AG09309 (cell line): ENCODE data around the gene CLP1.

Source experiments
- DNase-seq: peaks from one replicate; pipeline ENCODE4 v3.0.0-alpha.2; 2010; ENCODE audit warnings: low read depth
- H3K4me3 ChIP-seq: 2 replicates; pipeline ENCODE4 v1.5.1; 2011; ENCODE audit warnings: mild to moderate bottlenecking, low read depth, low read length, moderate library complexity; ENCODE audit not compliant: control insufficient read depth
- TF ChIP-seq, protein P1 (sequence below): IDR thresholded peaks from 2 replicates; pipeline ENCODE4 v1.5.1; 2011; ENCODE audit warnings: mild to moderate bottlenecking, low read depth, low read length, inconsistent platforms; ENCODE audit not compliant: insufficient read depth, control insufficient read depth; ENCODE audit errors: missing control alignments

Gene CLP1

GRCh38 chr11:57639321-57640067 lies 18.1 kb upstream of the CLP1 start:
- peak overlapping the region; percentile 97 for H3K4me3 ChIP-seq
- DNase-seq: no peak
- TF ChIP-seq, protein P1, sequence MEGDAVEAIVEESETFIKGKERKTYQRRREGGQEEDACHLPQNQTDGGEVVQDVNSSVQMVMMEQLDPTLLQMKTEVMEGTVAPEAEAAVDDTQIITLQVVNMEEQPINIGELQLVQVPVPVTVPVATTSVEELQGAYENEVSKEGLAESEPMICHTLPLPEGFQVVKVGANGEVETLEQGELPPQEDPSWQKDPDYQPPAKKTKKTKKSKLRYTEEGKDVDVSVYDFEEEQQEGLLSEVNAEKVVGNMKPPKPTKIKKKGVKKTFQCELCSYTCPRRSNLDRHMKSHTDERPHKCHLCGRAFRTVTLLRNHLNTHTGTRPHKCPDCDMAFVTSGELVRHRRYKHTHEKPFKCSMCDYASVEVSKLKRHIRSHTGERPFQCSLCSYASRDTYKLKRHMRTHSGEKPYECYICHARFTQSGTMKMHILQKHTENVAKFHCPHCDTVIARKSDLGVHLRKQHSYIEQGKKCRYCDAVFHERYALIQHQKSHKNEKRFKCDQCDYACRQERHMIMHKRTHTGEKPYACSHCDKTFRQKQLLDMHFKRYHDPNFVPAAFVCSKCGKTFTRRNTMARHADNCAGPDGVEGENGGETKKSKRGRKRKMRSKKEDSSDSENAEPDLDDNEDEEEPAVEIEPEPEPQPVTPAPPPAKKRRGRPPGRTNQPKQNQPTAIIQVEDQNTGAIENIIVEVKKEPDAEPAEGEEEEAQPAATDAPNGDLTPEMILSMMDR: peak; percentile 2

- no peak for DNase-seq
- H3K4me3 ChIP-seq: peak overlapping the region; percentile 97
Measured at GRCh38 chr11:57640068-57640800, 17.3 kb upstream of the CLP1 start.

GRCh38 chr11:57641011-57641807 lies 16.4 kb upstream of the CLP1 start:
- H3K4me3 ChIP-seq: no peak overlapping the region
- DNase-seq: peak; percentile 47
- TF ChIP-seq, protein P1: peak; percentile 65

More at GRCh38 chr11:57640068-57640800, 17.3 kb upstream of the CLP1 start:
- TF ChIP-seq, protein P1: no peak

- TF ChIP-seq, protein P1: no peak
- no peak for DNase-seq
- H3K4me3 ChIP-seq: no peak overlapping the region
Measured at GRCh38 chr11:57643802-57644201, 13.8 kb upstream of the CLP1 start.

DNA sequence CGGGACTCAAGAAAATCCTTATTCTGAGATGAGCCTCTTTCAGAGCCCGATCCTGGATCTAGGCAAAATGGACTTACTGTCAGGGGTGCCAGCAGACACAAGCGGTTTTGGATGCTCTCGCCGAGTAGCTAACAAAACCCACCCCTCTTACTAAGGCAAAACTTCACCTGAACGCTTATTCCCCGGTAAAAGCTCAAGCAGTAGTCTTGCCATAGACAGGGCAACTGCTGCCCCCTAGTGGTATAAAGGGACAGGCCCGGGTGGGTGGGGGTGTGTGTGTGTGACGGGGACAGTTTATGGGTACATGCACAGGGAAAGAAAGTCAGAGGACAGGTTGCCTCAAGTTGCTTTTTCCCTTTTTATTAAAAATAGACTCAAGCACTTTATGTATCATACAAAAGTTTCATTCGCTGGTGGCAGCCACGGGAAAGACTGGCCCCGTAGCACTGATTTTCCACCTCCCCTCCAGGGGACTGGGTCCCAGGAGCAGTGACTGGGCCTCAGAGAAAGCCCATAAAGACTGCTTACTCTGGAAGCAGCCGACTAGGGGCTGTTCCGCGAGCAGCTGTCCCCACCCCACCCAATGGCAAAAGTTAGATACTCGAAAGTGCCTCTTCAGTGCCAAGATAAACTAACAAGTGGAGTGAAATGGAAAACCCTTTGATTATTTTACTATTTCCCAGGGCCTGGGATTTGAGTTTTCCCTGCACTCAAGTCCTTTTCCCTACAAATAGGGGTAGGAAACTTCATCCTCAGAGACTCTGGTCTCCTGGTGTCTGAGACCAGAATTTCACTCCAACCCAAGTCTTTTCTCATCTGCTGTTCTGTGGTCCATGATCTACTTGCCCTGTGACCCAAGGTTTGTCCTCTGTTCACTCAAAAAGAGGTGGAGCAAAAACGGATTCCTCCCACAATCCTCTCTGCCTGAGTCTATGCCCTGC lies 12.5 kb upstream of the CLP1 start:
- H3K4me3 ChIP-seq: no peak overlapping the region
- TF ChIP-seq, protein P1: peak; percentile 88
- no peak for DNase-seq

DNA sequence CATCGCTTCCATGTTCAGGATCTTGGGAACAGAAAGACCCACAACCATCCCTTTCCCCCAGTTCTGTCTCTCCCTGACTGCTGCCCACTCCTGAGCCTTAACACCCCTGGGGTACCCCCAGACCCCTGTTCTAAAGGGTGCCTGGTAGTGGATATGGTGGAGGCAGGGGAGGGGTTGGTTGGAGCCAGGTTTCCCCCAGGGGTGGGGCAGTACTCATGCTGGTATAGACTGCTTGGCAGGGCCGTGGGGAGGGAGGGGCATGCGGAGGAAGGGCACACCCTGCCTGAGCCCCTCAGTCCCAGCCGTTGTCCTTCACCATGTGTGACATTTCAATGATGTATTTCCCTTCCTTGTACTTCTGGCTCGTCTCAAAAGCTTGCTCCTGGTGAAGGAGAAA lies 11.9 kb upstream of the CLP1 start:
- TF ChIP-seq, protein P1: no peak
- H3K4me3 ChIP-seq: no peak overlapping the region
- no peak for DNase-seq
